Neural cell (in vitro differentiated cells): Measurements from ENCODE around the gene MMP20. TPM values are rescaled to one million over a fixed set of nuclear protein-coding genes. Genes with fewer than 3 reads are reported as not detected.

Experiments
- H2AFZ ChIP-seq: fragments of 200-600, 300-800 bp; sonication (generic), shearing (Covaris generic); 2 replicates; pipeline ENCODE4 v1.6.0; 2014; ENCODE audit warnings: low read depth, mild to moderate bottlenecking, antibody characterized with exemption, low read length, moderate library complexity
- H3F3A ChIP-seq: fragments of 200-600 bp; shearing (Covaris generic); 2 replicates; pipeline ENCODE4 v1.6.1; 2016; ENCODE audit warnings: mild to moderate bottlenecking, moderate library complexity, mixed read lengths, antibody characterized with exemption, low read length; ENCODE audit not compliant: insufficient read depth, poor library complexity, severe bottlenecking
- H3K27ac ChIP-seq: fragments of 200-600, 300-800 bp; sonication (generic), shearing (Covaris generic); 2 replicates; pipeline ENCODE4 v1.5.1; 2014; ENCODE audit warnings: mild to moderate bottlenecking, low read length, moderate library complexity
- H3K27me3 ChIP-seq: fragments of 300-800, 200-600 bp; sonication (generic), shearing (Covaris generic); 2 replicates; pipeline ENCODE4 v1.6.0; 2014; ENCODE audit warnings: mild to moderate bottlenecking, low read depth, low read length, moderate library complexity; ENCODE audit not compliant: insufficient read depth
- H3K36me3 ChIP-seq: fragments of 300-800, 200-600 bp; sonication (generic), shearing (Covaris generic); 2 replicates; pipeline ENCODE4 v1.5.1; 2014; ENCODE audit warnings: mild to moderate bottlenecking, antibody characterized with exemption, low read length, moderate library complexity; ENCODE audit not compliant: insufficient read depth
- H3K4me2 ChIP-seq: fragments of 300-800, 200-600 bp; sonication (generic), shearing (Covaris generic); 2 replicates; pipeline ENCODE4 v1.6.0; 2014; ENCODE audit warnings: mild to moderate bottlenecking, low read length
- H3K4me3 ChIP-seq: fragments of 300-800, 200-600 bp; sonication (generic), shearing (Covaris generic); 2 replicates; pipeline ENCODE4 v1.5.1; 2014; ENCODE audit warnings: mild to moderate bottlenecking, low read length, moderate library complexity
- H3K79me2 ChIP-seq: fragments of 200-600 bp; shearing (Covaris generic); replicated peaks from 2 replicates; pipeline ENCODE4 v1.6.0; 2014; ENCODE audit warnings: mild to moderate bottlenecking, low read length, moderate library complexity; ENCODE audit not compliant: insufficient read depth
- H3K9ac ChIP-seq: fragments of 300-800, 200-600 bp; sonication (generic), shearing (Covaris generic); 2 replicates; pipeline ENCODE4 v1.6.1; 2016; ENCODE audit warnings: mild to moderate bottlenecking, low read length, mixed read lengths
- H3K9me2 ChIP-seq: fragments of 200-600 bp; shearing (Covaris generic); 2 replicates; pipeline ENCODE4 v1.6.1; 2016; ENCODE audit warnings: mild to moderate bottlenecking, low read length, mixed read lengths; ENCODE audit not compliant: insufficient read depth
- H3K9me3 ChIP-seq: fragments of 200-600, 300-800 bp; sonication (generic), shearing (Covaris generic); 2 replicates; pipeline ENCODE4 v1.6.1; 2016; ENCODE audit warnings: mild to moderate bottlenecking, mixed run types, low read length, moderate library complexity, mixed read lengths
- H4K20me1 ChIP-seq: fragments of 200-600 bp; shearing (Covaris generic); 2 replicates; pipeline ENCODE4 v1.6.1; 2016; ENCODE audit warnings: mild to moderate bottlenecking, mixed run types; ENCODE audit not compliant: insufficient read depth
- EP300 ChIP-seq: fragments of 450-650 bp; conservative IDR thresholded peaks from 2 replicates; pipeline ENCODE4 v1.6.1; 2014; ENCODE audit warnings: antibody characterized with exemption, mild to moderate bottlenecking, moderate library complexity; ENCODE audit not compliant: poor library complexity, severe bottlenecking
- EZH2 ChIP-seq: fragments of 200-600, 300-800 bp; shearing (Covaris generic), sonication (generic); IDR thresholded peaks from 2 replicates; pipeline ENCODE4 v1.6.1; 2014; ENCODE audit warnings: antibody characterized with exemption, low read length, borderline replicate concordance, mild to moderate bottlenecking; ENCODE audit not compliant: insufficient read depth, poor library complexity, severe bottlenecking
- MXI1 ChIP-seq: fragments of 450-650 bp; conservative IDR thresholded peaks from 2 replicates; pipeline ENCODE4 v1.6.1; 2014; ENCODE audit warnings: antibody characterized with exemption, mild to moderate bottlenecking; ENCODE audit not compliant: poor library complexity, severe bottlenecking
- POLR2AphosphoS5 ChIP-seq: IDR thresholded peaks from 2 replicates; pipeline ENCODE4 v1.6.1; 2012
- RAD21 ChIP-seq: fragments of 450-650 bp; conservative IDR thresholded peaks from 2 replicates; pipeline ENCODE4 v1.6.1; 2014; ENCODE audit warnings: antibody characterized with exemption, mild to moderate bottlenecking, moderate library complexity
- SMC3 ChIP-seq: fragments of 450-650 bp; conservative IDR thresholded peaks from 2 replicates; pipeline ENCODE4 v1.6.1; 2014; ENCODE audit warnings: antibody characterized with exemption, mild to moderate bottlenecking, moderate library complexity; ENCODE audit not compliant: poor library complexity
- TAF1 ChIP-seq: IDR thresholded peaks from 2 replicates; pipeline ENCODE4 v1.6.1; 2012; ENCODE audit warnings: low read depth
- polyA plus RNA-seq: library from polyadenylated mRNA; depleted of rRNA; stranded (reverse); fragments of >200 nt; gene quantifications from 2 replicates; pipeline ENCODE4 v1.2.3, GENCODE V29; 2014
- TF ChIP-seq, protein P1 (sequence below): IDR thresholded peaks from 2 replicates; pipeline ENCODE4 v1.6.1; 2012; ENCODE audit warnings: borderline replicate concordance
- TF ChIP-seq, protein P2 (sequence below): fragments of 450-650 bp; IDR thresholded peaks from 2 replicates; pipeline ENCODE4 v1.5.1; 2014; ENCODE audit warnings: antibody characterized with exemption, mild to moderate bottlenecking, moderate library complexity; ENCODE audit not compliant: poor library complexity, severe bottlenecking

MMP20 gene
- polyA plus RNA-seq, 1 donor from 2014 or later: not detected

DNA sequence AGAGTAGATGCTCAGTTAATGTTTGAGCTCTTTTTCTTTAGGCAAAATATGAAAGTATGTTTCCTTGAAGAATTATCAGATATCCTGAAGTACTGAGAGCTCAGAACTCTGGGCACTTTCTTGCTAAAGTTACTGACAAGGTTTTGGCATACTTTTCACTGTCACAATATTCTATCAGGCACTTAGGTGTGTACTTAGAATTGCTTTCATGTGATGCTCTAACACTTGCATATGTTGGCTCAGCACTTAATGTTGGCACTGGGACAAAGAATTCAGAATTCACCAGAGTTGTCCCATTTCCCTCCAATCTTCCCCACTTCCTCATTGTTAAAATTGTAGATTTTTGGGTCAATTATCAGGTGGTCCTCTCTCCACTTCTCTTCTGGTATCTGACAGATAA is 5.0 kb downstream of the MMP20 start:
- Histone ChIP-seq H3K27ac (no peak overlapping the region), H3K4me3 (no peak overlapping the region), H3K79me2 (no peaks in the 10 kb centered on the region), H3K36me3 (no peaks in the 10 kb centered on the region), H3K9me2 (no peaks in the 10 kb centered on the region), H3K9me3 (no peaks in the 10 kb centered on the region), H3F3A (no peaks in the 10 kb centered on the region), H2AFZ (no peak overlapping the region), H3K27me3 (no peaks in the 10 kb centered on the region), H4K20me1 (no peaks in the 10 kb centered on the region), H3K4me2 (no peak overlapping the region), H3K9ac (no peak overlapping the region)
- TF ChIP-seq RAD21 (no peak), SMC3 (no peak), EP300 (no peak)
- TF ChIP-seq, protein P1, sequence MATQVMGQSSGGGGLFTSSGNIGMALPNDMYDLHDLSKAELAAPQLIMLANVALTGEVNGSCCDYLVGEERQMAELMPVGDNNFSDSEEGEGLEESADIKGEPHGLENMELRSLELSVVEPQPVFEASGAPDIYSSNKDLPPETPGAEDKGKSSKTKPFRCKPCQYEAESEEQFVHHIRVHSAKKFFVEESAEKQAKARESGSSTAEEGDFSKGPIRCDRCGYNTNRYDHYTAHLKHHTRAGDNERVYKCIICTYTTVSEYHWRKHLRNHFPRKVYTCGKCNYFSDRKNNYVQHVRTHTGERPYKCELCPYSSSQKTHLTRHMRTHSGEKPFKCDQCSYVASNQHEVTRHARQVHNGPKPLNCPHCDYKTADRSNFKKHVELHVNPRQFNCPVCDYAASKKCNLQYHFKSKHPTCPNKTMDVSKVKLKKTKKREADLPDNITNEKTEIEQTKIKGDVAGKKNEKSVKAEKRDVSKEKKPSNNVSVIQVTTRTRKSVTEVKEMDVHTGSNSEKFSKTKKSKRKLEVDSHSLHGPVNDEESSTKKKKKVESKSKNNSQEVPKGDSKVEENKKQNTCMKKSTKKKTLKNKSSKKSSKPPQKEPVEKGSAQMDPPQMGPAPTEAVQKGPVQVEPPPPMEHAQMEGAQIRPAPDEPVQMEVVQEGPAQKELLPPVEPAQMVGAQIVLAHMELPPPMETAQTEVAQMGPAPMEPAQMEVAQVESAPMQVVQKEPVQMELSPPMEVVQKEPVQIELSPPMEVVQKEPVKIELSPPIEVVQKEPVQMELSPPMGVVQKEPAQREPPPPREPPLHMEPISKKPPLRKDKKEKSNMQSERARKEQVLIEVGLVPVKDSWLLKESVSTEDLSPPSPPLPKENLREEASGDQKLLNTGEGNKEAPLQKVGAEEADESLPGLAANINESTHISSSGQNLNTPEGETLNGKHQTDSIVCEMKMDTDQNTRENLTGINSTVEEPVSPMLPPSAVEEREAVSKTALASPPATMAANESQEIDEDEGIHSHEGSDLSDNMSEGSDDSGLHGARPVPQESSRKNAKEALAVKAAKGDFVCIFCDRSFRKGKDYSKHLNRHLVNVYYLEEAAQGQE: no peak

- TF ChIP-seq RAD21: no peak
- TF ChIP-seq, protein P1: no peak
- TF ChIP-seq, protein P2, sequence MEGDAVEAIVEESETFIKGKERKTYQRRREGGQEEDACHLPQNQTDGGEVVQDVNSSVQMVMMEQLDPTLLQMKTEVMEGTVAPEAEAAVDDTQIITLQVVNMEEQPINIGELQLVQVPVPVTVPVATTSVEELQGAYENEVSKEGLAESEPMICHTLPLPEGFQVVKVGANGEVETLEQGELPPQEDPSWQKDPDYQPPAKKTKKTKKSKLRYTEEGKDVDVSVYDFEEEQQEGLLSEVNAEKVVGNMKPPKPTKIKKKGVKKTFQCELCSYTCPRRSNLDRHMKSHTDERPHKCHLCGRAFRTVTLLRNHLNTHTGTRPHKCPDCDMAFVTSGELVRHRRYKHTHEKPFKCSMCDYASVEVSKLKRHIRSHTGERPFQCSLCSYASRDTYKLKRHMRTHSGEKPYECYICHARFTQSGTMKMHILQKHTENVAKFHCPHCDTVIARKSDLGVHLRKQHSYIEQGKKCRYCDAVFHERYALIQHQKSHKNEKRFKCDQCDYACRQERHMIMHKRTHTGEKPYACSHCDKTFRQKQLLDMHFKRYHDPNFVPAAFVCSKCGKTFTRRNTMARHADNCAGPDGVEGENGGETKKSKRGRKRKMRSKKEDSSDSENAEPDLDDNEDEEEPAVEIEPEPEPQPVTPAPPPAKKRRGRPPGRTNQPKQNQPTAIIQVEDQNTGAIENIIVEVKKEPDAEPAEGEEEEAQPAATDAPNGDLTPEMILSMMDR: no peak
- no peak for TF ChIP-seq EP300
- TF ChIP-seq POLR2AphosphoS5: no peak
- no peak for TF ChIP-seq TAF1
- TF ChIP-seq MXI1: no peak
- no peak for TF ChIP-seq EZH2
- TF ChIP-seq SMC3: no peak
- Histone ChIP-seq H3K9ac (no peak overlapping the region), H4K20me1 (no peaks in the 10 kb centered on the region), H3K27ac (no peak overlapping the region), H3K27me3 (no peaks in the 10 kb centered on the region), H2AFZ (no peak overlapping the region), H3K9me3 (no peaks in the 10 kb centered on the region), H3K9me2 (no peaks in the 10 kb centered on the region), H3K4me2 (no peak overlapping the region), H3K4me3 (no peak overlapping the region), H3K36me3 (no peaks in the 10 kb centered on the region), H3K79me2 (no peaks in the 10 kb centered on the region), H3F3A (no peaks in the 10 kb centered on the region)
These were observed 7.6 kb downstream of the MMP20 start for GRCh38 chr11:102617466-102618008.
